Activated naive CD8-positive, alpha-beta T cell treated with anti-CD3 and anti-CD28 coated beads, Interleukin-2, amount 50 U/mL, for 24 hours (primary cell): ENCODE results near the gene AJAP1.

ENCODE experiments used
- ATAC-seq: fragments of 150-1000 bp; cut with Tn5 transposase; one replicate; pipeline ENCODE4 v1.10.0; 2021
- DNase-seq: peaks from one replicate; pipeline ENCODE4 v3.0.0; 2021
- H3K27ac Mint-ChIP-seq: one replicate; pipeline ENCODE4 v1.8.0; 2021; ENCODE audit warnings: mild to moderate bottlenecking, mixed read lengths
- H3K27me3 Mint-ChIP-seq: one replicate; pipeline ENCODE4 v1.8.0; 2021; ENCODE audit warnings: mixed read lengths
- H3K36me3 Mint-ChIP-seq: one replicate; pipeline ENCODE4 v1.8.0; 2021; ENCODE audit warnings: low read depth, mixed read lengths
- H3K4me1 Mint-ChIP-seq: one replicate; pipeline ENCODE4 v1.8.0; 2021; ENCODE audit warnings: mixed read lengths
- H3K4me3 Mint-ChIP-seq: one replicate; pipeline ENCODE4 v1.8.0; 2021; ENCODE audit warnings: mild to moderate bottlenecking, moderate library complexity, mixed read lengths
- H3K9me3 Mint-ChIP-seq: one replicate; pipeline ENCODE4 v1.8.0; 2021; ENCODE audit warnings: mixed read lengths

Gene AJAP1

DNA sequence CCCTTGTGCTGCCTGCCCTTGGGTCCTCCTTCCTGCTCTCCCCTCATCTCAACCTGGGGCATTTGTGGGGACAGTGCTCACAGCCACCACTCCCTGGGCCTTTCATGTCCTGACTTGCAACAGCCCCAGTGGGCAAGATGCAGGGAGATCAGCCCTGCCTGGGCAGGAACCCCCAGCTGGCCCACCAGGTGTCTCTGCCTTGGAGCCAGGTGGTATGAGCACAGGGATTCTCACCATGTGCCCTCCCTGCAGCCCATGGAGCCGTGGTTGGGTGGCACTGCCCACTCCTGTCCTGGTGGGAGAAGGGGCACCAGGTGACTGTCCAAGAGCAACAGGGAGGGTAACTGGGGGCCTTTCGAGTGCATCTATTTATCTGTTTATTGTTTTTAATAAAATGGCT is 100.4 kb downstream of the AJAP1 start:
- no peak overlapping the region for H3K27ac Mint-ChIP-seq
- no peak overlapping the region for H3K4me3 Mint-ChIP-seq
- no peaks in the 10 kb centered on the region for H3K4me1 Mint-ChIP-seq
- H3K9me3 Mint-ChIP-seq: peaks cover 12% of the 10 kb centered on the region
- ATAC-seq (no peak), DNase-seq (no peak)
- H3K36me3 Mint-ChIP-seq: peaks cover 2% of the 10 kb centered on the region
- no peaks in the 10 kb centered on the region for H3K27me3 Mint-ChIP-seq

DNA sequence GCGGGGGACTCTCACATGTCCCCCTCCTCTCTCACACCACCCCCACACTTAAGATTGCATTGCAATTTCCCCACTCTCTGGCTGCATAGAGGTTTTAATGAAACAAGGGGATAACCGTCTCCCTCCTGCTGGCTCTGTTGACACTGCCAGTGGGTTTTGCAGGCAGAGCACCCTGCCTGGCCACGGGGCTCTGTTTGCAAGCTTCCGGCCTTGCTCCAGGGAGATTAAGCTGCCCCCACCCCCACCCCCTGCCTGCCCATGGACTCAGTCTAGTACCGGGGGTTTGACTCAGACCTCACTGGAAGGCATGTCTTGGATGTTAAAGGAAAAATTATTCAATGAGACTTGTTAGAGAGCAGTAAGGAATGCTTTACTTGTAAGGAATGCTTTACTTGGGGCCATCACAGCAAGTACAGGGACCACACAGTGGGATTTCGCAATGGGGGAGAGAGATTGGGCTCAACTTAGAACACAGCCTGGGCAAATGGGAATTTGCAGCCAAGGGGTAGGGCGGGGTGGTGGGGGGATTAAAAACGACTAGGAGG is 101.0 kb downstream of the AJAP1 start:
- Mint-ChIP-seq H3K4me3 (no peak overlapping the region), H3K4me1 (no peaks in the 10 kb centered on the region), H3K36me3 (peaks cover 2% of the 10 kb centered on the region), H3K9me3 (peaks cover 12% of the 10 kb centered on the region), H3K27me3 (no peaks in the 10 kb centered on the region), H3K27ac (no peak overlapping the region)
- no peak for ATAC-seq
- DNase-seq: no peak

DNA sequence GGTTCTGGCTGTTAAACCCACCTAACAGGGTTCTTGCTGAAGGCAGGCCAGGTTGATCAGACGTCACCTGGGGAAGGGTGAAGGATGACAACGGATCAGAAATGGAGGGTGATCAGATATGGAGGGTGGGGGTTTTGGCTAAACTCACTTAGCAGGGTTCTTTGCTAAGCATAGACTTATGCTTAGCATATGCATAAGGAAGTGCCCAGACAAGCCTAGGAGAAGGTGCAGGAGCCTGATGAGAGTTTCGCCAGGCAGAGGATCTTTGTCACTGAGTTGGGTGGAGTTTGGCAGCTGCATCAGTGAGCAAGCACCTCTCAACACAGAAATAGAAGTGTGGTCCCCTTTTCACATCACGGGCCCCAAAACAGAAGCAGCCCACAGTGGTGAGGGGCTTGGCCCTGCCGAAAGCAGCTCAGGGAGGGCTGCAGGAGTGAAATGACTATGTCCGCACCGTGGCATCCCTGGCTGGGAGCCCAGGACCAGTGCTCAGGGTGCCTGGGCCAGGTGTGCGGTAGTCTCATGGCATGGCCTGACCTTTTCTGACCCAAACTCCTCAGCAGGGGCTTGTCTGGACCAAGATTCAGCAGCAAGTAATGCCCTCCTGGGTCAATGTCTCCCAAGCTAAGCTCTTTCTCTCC is 101.6 kb downstream of the AJAP1 start:
- Mint-ChIP-seq H3K9me3 (peaks cover 12% of the 10 kb centered on the region), H3K4me3 (no peak overlapping the region), H3K27me3 (no peaks in the 10 kb centered on the region), H3K4me1 (no peaks in the 10 kb centered on the region), H3K36me3 (peaks cover 2% of the 10 kb centered on the region), H3K27ac (no peak overlapping the region)
- DNase-seq: no peak
- ATAC-seq: no peak

DNA sequence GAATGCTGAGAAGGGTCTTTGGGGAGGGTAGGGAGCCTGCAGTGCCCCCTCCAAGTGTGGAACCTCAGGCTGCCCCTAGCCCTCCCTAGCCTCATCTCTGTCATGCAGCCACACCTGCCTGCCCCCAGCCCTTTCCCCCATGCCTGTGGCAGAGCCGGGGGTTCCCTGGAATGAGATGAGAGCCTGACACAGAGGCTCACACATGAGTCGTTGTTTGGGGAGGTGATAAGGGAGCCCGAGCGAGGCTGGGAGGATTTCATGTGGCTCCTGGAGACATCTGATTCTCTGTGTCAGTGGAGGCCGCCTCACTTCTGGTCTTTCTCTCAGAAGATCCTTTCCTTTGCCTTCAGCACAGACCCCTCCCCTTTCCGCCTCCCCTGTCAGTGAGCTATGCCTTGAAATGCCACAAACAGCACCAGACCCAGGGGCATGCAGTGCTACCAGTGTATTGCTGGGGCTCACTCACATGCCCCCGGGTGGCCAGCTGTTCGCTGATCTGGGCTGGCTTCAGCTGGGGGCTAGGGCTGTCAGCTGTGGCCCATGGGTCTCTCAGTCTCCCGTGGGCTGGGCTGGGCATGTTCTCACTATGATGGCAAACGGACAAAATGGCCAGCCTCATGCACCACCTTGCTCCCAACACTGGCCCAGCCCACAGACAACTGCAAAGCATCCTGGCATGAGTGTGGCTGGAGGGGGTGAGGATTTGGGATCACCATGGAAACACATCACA is 102.6 kb downstream of the AJAP1 start:
- DNase-seq (no peak), ATAC-seq (no peak)
- H3K9me3 Mint-ChIP-seq: peaks cover 12% of the 10 kb centered on the region
- H3K4me1 Mint-ChIP-seq: no peaks in the 10 kb centered on the region
- H3K27me3 Mint-ChIP-seq: no peaks in the 10 kb centered on the region
- H3K4me3 Mint-ChIP-seq: no peak overlapping the region
- H3K27ac Mint-ChIP-seq: no peak overlapping the region
- H3K36me3 Mint-ChIP-seq: peaks cover 2% of the 10 kb centered on the region

DNA sequence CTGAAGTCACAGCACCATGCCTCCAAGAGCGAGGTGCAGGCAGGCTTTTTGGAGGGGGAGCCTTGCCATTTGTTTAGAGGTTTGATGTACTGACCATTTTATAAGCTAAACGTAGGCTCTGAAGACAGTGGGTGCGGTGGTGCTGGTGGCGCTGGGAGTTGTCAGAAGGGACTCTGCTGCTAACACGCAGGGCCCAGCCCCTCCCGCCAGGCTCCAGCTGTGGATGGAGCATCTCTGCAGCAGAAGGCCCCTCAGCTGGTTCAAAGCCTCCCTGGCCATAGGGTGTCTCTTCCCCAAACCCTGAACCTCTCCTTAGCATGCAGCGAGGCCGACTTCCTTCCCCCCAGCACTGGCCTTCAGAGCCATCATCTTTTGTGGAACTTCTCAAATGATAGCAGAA is 105.3 kb downstream of the AJAP1 start:
- DNase-seq: no peak
- Mint-ChIP-seq H3K4me1 (no peaks in the 10 kb centered on the region), H3K9me3 (peaks cover 8% of the 10 kb centered on the region), H3K4me3 (no peak overlapping the region), H3K27ac (no peak overlapping the region), H3K36me3 (peaks cover 2% of the 10 kb centered on the region), H3K27me3 (no peaks in the 10 kb centered on the region)
- ATAC-seq: no peak

DNA sequence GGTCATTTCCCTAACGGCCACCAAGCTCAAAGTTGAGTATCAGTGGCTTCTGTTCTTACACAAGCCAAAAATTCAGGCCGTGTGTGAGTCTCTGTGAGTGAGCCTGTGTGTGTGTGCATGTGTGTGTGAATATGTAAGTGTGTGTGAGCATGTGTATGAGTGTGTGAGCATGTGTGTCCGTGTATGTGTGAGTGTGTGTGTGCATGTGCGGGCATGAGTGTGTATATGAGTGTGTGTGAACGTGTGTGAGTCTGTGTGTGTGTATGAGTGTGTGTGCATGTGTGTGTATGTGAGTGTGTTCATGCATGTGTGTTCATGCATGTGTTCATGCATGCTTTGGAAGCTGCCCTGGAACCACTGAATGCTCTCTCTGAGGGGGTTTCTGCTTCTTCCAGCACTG is 105.7 kb downstream of the AJAP1 start:
- H3K36me3 Mint-ChIP-seq: peaks cover 2% of the 10 kb centered on the region
- ATAC-seq: no peak
- no peak overlapping the region for H3K4me3 Mint-ChIP-seq

DNA sequence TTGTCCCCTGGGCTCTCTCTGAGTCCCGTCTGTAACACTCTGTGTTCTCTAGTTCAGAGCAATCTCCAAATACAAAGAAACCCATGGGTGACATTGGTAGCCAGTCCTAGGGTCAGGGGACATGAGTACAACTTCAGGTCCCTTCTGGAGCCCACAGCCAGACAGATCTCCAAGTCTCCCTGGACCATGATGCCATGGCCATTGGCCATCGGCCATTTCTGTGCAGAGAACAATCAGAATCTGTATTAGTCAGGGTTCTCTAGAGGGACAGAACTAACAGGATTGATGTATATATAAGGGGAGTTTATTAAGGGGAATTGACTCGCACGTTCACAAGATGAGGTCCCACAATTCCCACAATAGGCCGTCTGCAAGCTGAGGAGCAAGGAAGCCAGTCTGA is 106.9 kb downstream of the AJAP1 start:
- ATAC-seq: no peak
- H3K36me3 Mint-ChIP-seq: peaks cover 2% of the 10 kb centered on the region
- no peak overlapping the region for H3K4me3 Mint-ChIP-seq
- H3K27ac Mint-ChIP-seq: no peak overlapping the region
- no peak for DNase-seq
- peaks cover 2% of the 10 kb centered on the region for H3K27me3 Mint-ChIP-seq
- no peaks in the 10 kb centered on the region for H3K4me1 Mint-ChIP-seq
- peaks cover 8% of the 10 kb centered on the region for H3K9me3 Mint-ChIP-seq

More for the DNA sequence above, 105.7 kb downstream of the AJAP1 start:
- Mint-ChIP-seq H3K27ac (no peak overlapping the region), H3K9me3 (peaks cover 8% of the 10 kb centered on the region), H3K27me3 (peaks cover under 1% of the 10 kb centered on the region), H3K4me1 (no peaks in the 10 kb centered on the region)
- DNase-seq: no peak

DNA sequence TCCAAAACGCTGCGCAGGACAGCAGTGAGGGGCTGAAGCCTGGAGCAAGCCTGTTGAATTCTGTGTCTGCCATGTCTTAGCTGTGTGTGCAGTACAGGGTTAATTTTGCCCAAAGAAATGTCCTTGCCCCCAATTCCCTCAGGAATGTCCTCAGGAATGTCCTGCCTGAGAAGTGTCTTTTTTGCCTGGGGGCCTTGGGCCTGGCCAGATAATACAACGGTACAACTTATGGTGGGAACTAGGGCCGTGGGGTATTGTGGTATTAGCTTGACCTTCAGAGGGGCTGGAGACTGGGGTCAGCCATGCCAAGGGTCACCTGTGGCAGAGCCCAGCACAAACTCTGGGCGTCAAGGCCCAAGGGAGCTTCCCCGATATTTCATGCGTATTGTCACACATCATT is 107.7 kb downstream of the AJAP1 start:
- Mint-ChIP-seq H3K27me3 (peaks cover 2% of the 10 kb centered on the region), H3K27ac (no peak overlapping the region), H3K9me3 (peaks cover 8% of the 10 kb centered on the region), H3K36me3 (peaks cover 2% of the 10 kb centered on the region), H3K4me3 (no peak overlapping the region), H3K4me1 (no peaks in the 10 kb centered on the region)
- DNase-seq (no peak), ATAC-seq (no peak)

DNA sequence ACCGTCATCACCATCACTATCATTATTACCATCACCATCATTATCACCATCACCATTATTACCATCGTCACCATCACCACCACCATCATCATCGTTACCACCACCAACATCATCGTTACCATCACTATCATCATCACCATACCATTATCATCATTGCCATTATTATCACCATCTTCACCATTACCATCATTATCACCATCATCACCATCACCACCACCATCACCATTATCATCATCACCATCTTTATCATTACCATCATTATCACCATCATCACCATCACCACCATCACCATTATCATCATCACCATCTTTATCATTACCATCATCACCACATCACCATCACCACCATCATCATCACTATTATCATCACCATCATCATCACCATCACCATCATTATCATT is 112.9 kb downstream of the AJAP1 start:
- no peak for ATAC-seq
- Mint-ChIP-seq H3K36me3 (no peaks in the 10 kb centered on the region), H3K4me1 (no peaks in the 10 kb centered on the region), H3K9me3 (no peaks in the 10 kb centered on the region), H3K4me3 (no peak overlapping the region), H3K27ac (no peak overlapping the region), H3K27me3 (peaks cover 2% of the 10 kb centered on the region)
- DNase-seq: no peak

DNA sequence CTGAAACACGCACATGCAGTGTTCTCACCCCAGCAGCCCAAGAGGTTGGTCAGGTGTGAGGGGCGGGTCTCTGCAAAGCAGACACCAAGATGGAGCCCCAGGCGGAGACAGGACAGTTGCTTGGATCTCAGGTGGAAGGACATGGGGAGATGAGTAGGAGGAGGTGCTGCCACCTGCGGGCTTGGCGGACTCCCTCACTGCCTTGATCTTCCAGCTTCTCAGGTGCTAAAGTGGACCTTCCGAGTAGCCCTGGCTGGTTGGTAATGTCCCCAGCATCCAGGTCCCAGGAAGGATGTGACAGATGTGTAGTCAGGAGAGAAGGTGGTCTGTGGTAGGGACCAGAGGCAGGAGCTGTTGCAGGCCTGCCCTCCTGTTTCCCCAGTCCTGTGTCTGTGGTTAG is 114.1 kb downstream of the AJAP1 start:
- Mint-ChIP-seq H3K4me1 (no peaks in the 10 kb centered on the region), H3K36me3 (no peaks in the 10 kb centered on the region), H3K4me3 (no peak overlapping the region), H3K9me3 (no peaks in the 10 kb centered on the region), H3K27ac (no peak overlapping the region), H3K27me3 (peaks cover 2% of the 10 kb centered on the region)
- DNase-seq: no peak
- ATAC-seq: no peak

DNA sequence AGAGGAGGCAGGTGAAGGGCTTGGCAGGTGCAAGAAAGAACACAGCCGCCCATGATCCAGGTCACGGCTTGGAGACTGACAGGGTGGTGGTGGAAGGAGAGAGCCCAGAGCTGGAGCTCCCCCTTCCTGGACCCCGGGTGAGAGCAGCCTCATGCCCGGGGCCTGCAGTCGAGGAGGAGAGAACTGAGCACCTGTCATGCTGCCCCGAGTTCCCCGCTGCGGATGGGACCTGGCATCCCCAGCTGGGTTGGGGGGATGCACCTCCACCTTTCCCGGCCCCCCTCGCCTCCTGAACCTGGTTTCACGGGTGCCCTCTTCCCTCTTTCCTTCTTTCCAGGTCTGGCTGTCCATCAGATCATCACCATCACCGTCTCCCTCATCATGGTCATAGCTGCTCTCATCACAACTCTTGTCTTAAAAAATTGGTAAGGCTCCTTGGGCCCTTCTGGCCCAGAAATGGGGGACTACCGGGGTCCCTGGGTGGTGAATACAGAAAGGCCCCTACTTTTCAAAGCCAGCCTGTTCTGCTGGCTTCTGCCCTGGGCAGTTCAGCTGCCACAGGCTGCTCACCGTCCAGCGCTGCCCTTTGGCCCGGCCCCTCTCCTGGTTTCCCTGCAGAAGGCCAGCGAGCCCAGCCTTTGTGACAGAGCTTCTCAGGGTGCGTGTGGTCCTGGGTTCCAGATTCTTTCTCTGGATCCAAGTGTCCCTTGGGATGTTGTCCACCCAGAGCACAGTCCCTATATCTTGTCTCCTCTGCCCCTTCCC is 115.3 kb downstream of the AJAP1 start:
- ATAC-seq (no peak), DNase-seq (no peak)
- H3K4me3 Mint-ChIP-seq: no peak overlapping the region
- H3K9me3 Mint-ChIP-seq: no peaks in the 10 kb centered on the region
- no peaks in the 10 kb centered on the region for H3K4me1 Mint-ChIP-seq
- no peak overlapping the region for H3K27ac Mint-ChIP-seq
- H3K36me3 Mint-ChIP-seq: no peaks in the 10 kb centered on the region
- H3K27me3 Mint-ChIP-seq: peaks cover 2% of the 10 kb centered on the region

DNA sequence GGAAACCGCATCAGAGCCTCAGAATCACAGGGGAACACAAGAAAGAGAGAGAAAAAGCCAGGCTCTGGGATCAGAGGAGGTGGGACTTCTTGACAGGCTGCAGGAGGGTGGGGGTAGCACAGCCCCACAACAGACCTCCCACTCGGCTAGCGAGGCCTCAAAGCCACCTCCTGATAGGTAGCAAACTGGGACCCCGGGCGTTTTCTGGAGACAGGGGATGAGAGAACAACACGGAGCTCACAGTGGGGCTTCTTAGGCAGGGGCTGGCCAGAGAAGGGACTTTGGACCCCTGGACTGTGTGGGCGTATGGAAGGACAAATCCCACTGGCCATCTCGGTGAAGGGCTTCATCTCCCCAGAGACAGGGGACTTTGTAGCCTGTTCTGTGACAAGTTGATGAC is 116.3 kb downstream of the AJAP1 start:
- H3K9me3 Mint-ChIP-seq: no peaks in the 10 kb centered on the region
- ATAC-seq (no peak), DNase-seq (no peak)
- H3K4me1 Mint-ChIP-seq: no peaks in the 10 kb centered on the region
- H3K27ac Mint-ChIP-seq: no peak overlapping the region
- H3K4me3 Mint-ChIP-seq: no peak overlapping the region
- no peaks in the 10 kb centered on the region for H3K27me3 Mint-ChIP-seq
- H3K36me3 Mint-ChIP-seq: no peaks in the 10 kb centered on the region

DNA sequence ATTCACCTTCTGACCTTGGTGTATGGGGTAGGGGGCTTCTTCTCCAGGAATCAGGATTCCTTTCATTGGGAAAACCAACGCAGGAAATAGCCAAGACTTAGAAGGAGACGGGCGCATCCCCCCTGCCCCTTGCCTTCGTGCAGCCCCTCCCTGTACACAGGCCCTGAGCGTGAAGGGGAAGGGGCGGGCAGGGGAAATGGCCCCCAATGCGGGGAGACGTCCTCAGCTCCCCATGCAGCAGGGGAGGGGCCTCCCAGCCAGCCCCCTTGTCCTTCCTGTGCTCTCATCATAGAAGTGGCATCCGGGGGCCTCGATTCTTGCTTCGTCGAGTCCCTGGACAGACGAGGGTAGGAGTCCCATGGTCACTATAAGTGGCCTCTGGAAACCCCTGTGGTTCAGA is 116.9 kb downstream of the AJAP1 start:
- Mint-ChIP-seq H3K9me3 (no peaks in the 10 kb centered on the region), H3K27me3 (no peaks in the 10 kb centered on the region), H3K4me1 (no peaks in the 10 kb centered on the region), H3K4me3 (no peak overlapping the region), H3K36me3 (no peaks in the 10 kb centered on the region), H3K27ac (no peak overlapping the region)
- no peak for DNase-seq
- no peak for ATAC-seq

DNA sequence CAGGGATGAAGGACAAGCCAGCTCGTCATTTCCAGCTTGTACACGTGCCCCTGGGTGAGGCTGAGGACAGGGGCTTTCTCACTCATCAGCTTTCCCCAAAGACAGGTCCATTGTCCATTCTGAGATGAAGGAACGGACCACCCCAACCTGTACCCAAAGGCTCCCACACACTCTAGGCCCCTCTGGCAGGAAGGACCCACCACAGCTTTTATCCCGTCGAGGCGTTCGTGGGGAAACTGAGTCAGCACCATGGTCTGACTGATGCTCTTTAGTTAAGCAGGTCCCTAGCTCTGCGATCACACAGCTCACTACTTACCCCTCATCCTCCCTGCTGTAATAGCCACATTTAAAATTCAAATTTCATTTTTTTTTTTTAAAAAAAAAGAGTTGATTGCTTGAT is 117.3 kb downstream of the AJAP1 start:
- H3K27me3 Mint-ChIP-seq: no peaks in the 10 kb centered on the region
- H3K4me1 Mint-ChIP-seq: no peaks in the 10 kb centered on the region
- H3K36me3 Mint-ChIP-seq: no peaks in the 10 kb centered on the region
- ATAC-seq: no peak
- DNase-seq: no peak
- H3K27ac Mint-ChIP-seq: no peak overlapping the region
- no peak overlapping the region for H3K4me3 Mint-ChIP-seq
- no peaks in the 10 kb centered on the region for H3K9me3 Mint-ChIP-seq
